GM23338 (cell line): ENCODE data around the gene PAQR8. TPM values are rescaled to one million over a fixed set of nuclear protein-coding genes. Genes with fewer than 3 reads are reported as not detected.

Experiments
- ATAC-seq: fragments of 200-7000 bp; cut with Tn5 transposase; 3 replicates; pipeline ENCODE4 v1.9.1; 2020
- DNase-seq: peaks from one replicate; pipeline ENCODE4 v3.0.0-alpha.2; 2015; ENCODE audit warnings: low spot score
- H2AFZ ChIP-seq: fragments of 200-600 bp; sonication (generic); 2 replicates; pipeline ENCODE4 v1.8.0; 2016; ENCODE audit warnings: antibody characterized with exemption, mild to moderate bottlenecking, moderate library complexity
- H3F3A ChIP-seq: fragments of 200-600 bp; sonication (generic); replicated peaks from 2 replicates; pipeline ENCODE4 v1.8.0; 2017; ENCODE audit warnings: antibody characterized with exemption, mixed run types, low read depth
- H3K27ac ChIP-seq: fragments of 200-600 bp; sonication (generic); 2 replicates; pipeline ENCODE4 v1.6.1; 2016; ENCODE audit warnings: low read depth
- H3K27me3 ChIP-seq: fragments of 200-600 bp; sonication (generic); 2 replicates; pipeline ENCODE4 v1.8.0; 2016; ENCODE audit warnings: mild to moderate bottlenecking, mixed run types, moderate library complexity; ENCODE audit not compliant: insufficient read depth
- H3K36me3 ChIP-seq: fragments of 200-600 bp; sonication (generic); 2 replicates; pipeline ENCODE4 v1.8.0; 2016; ENCODE audit warnings: mild to moderate bottlenecking; ENCODE audit not compliant: insufficient read depth
- H3K4me1 ChIP-seq: fragments of 200-600 bp; sonication (generic); 2 replicates; pipeline ENCODE4 v1.8.0; 2016; ENCODE audit warnings: mild to moderate bottlenecking, moderate library complexity; ENCODE audit not compliant: insufficient read depth
- H3K4me2 ChIP-seq: fragments of 200-600 bp; sonication (generic); 2 replicates; pipeline ENCODE4 v1.7.1; 2017; ENCODE audit warnings: mixed run types
- H3K4me3 ChIP-seq: fragments of 200-600 bp; sonication (generic); 2 replicates; pipeline ENCODE4 v1.6.1; 2016; ENCODE audit warnings: mixed run types
- H3K79me2 ChIP-seq: fragments of 200-600 bp; sonication (generic); replicated peaks from 2 replicates; pipeline ENCODE4 v1.8.0; 2017; ENCODE audit warnings: mild to moderate bottlenecking; ENCODE audit not compliant: insufficient read depth
- H3K9me2 ChIP-seq: fragments of 200-600 bp; sonication (generic); 2 replicates; pipeline ENCODE4 v1.8.0; 2017; ENCODE audit not compliant: insufficient read depth
- H4K20me1 ChIP-seq: fragments of 200-600 bp; sonication (generic); replicated peaks from 2 replicates; pipeline ENCODE4 v1.8.0; 2017; ENCODE audit warnings: mild to moderate bottlenecking; ENCODE audit not compliant: insufficient read depth
- H3K27ac Mint-ChIP-seq: 2 replicates; pipeline ENCODE4 v1.8.0; 2020; ENCODE audit warnings: inconsistent platforms, mild to moderate bottlenecking, moderate library complexity, mixed read lengths
- H3K27me3 Mint-ChIP-seq: 3 replicates; pipeline ENCODE4 v1.8.0; 2022; ENCODE audit warnings: low read depth, mild to moderate bottlenecking, moderate library complexity, mixed read lengths, inconsistent platforms; ENCODE audit not compliant: insufficient read depth, poor library complexity
- H3K36me3 Mint-ChIP-seq: 3 replicates; pipeline ENCODE4 v1.8.0; 2021; ENCODE audit warnings: low read depth, mild to moderate bottlenecking, inconsistent platforms, moderate library complexity, mixed read lengths
- H3K4me1 Mint-ChIP-seq: 3 replicates; pipeline ENCODE4 v1.8.0; 2020; ENCODE audit warnings: mild to moderate bottlenecking, inconsistent platforms, mixed read lengths
- H3K4me3 Mint-ChIP-seq: 3 replicates; pipeline ENCODE4 v1.8.0; 2021; ENCODE audit warnings: moderate library complexity, mild to moderate bottlenecking, inconsistent platforms, mixed read lengths
- H3K9me3 Mint-ChIP-seq: 3 replicates; pipeline ENCODE4 v1.8.0; 2020; ENCODE audit warnings: moderate library complexity, mild to moderate bottlenecking, inconsistent platforms, mixed read lengths
- EZH2 ChIP-seq: fragments of 200-600 bp; sonication (generic); IDR thresholded peaks from one replicate; pipeline ENCODE4 v1.8.0; 2017; ENCODE audit warnings: antibody characterized with exemption, mild to moderate bottlenecking, low read depth; ENCODE audit not compliant: unreplicated experiment
- EZH2phosphoT487 ChIP-seq: fragments of 200-600 bp; sonication (generic); IDR thresholded peaks from one replicate; pipeline ENCODE4 v1.8.1; 2018; ENCODE audit warnings: antibody characterized with exemption; ENCODE audit not compliant: unreplicated experiment
- JUNB ChIP-seq: IDR thresholded peaks from one replicate; pipeline ENCODE4 v1.6.1; 2016; ENCODE audit warnings: antibody characterized with exemption; ENCODE audit not compliant: unreplicated experiment
- STAT1 ChIP-seq: IDR thresholded peaks from one replicate; pipeline ENCODE4 v1.6.1; 2016; ENCODE audit warnings: antibody characterized with exemption; ENCODE audit not compliant: unreplicated experiment
- ZNF114 ChIP-seq: fragments of 250-450 bp; sonication (Bioruptor Pico); IDR thresholded peaks from 2 replicates; pipeline ENCODE4 v1.5.0; 2020; ENCODE audit warnings: mild to moderate bottlenecking, moderate library complexity
- ZNF331 ChIP-seq: fragments of 250-450 bp; sonication (Bioruptor Pico); IDR thresholded peaks from 2 replicates; pipeline ENCODE4 v1.5.0; 2020; ENCODE audit warnings: low read depth, mild to moderate bottlenecking, moderate library complexity
- polyA plus RNA-seq: library from polyadenylated mRNA; unstranded; fragments of >200 nt; fragmentation: Nextera tagmentation; extraction: Ambion mirVana; gene quantifications from 2 replicates; pipeline ENCODE4 v1.2.1, GENCODE V29; 2016
- total RNA-seq: library from RNA; depleted of rRNA; stranded (reverse); fragments of >200 nt; shearing (Covaris generic); gene quantifications from 2 replicates; pipeline ENCODE4 v1.2.3, GENCODE V29; 2014
- TF ChIP-seq, protein P1 (sequence below): IDR thresholded peaks from 2 replicates; pipeline ENCODE4 v1.6.1; 2016; ENCODE audit warnings: antibody characterized with exemption
- TF ChIP-seq, protein P2 (sequence below): IDR thresholded peaks from one replicate; pipeline ENCODE4 v1.6.1; 2018; ENCODE audit warnings: antibody characterized with exemption; ENCODE audit not compliant: unreplicated experiment
- TF ChIP-seq, protein P3 (sequence below), 2 experiments: fragments of 200-600 bp in 1 of 2; sonication (generic) in 1 of 2; conservative IDR thresholded peaks; 2 replicates each; pipeline versions ENCODE4 v1.5.1 to v1.6.1; 2016 to 2017; ENCODE audit warnings: antibody characterized with exemption in 2 of 2, low read depth in 2 of 2, mild to moderate bottlenecking in 2 of 2, moderate library complexity in 1 of 2
- TF ChIP-seq, protein P4 (sequence below): fragments of 250-450 bp; sonication (Bioruptor Pico); IDR thresholded peaks from 2 replicates; pipeline ENCODE4 v1.5.0; 2020; ENCODE audit warnings: mild to moderate bottlenecking, moderate library complexity

PAQR8 gene
- total and polyA plus RNA-seq, 2 experiments from 2014 or later, result 3.6 to 11.2 TPM

DNA sequence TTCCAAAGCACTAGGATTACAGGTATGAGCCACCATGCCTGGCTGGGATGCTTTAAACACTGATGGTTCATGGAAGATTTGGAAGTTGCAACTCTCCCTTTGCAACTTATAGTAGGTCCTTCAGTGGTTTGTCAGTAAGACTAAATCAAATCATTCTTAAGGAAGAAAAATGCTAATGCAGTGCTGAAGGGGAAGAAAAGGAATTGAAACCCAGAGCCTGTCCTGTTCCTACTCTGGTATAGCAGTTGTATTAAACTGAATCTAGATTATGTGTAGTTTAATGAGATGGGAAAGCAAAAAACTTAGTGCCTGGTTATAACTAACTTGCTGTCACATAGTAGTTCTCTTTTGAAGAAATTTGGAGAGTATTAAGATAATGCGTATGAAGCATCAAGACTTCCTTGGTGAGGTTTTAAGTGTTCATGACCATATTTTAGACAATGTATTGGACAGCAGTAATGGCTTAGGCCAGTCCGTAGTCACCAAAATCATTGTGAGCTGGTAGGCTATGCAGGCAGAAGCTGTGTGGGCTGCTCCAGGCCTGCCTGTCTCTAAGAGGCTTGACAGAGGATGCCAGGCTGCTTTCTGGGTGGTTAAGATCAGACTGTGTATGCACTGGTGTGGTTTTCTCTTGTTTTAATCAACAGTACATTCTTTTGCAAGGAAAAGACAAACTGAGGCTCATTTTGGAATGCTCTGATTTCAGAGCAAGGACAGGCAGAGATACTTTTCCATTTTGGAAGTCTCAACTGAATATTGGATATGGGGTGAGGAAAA, 14.0 kb downstream of the PAQR8 start (continued):
- TF ChIP-seq, protein P1, sequence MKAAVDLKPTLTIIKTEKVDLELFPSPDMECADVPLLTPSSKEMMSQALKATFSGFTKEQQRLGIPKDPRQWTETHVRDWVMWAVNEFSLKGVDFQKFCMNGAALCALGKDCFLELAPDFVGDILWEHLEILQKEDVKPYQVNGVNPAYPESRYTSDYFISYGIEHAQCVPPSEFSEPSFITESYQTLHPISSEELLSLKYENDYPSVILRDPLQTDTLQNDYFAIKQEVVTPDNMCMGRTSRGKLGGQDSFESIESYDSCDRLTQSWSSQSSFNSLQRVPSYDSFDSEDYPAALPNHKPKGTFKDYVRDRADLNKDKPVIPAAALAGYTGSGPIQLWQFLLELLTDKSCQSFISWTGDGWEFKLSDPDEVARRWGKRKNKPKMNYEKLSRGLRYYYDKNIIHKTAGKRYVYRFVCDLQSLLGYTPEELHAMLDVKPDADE, result no peak
- TF ChIP-seq, protein P2, sequence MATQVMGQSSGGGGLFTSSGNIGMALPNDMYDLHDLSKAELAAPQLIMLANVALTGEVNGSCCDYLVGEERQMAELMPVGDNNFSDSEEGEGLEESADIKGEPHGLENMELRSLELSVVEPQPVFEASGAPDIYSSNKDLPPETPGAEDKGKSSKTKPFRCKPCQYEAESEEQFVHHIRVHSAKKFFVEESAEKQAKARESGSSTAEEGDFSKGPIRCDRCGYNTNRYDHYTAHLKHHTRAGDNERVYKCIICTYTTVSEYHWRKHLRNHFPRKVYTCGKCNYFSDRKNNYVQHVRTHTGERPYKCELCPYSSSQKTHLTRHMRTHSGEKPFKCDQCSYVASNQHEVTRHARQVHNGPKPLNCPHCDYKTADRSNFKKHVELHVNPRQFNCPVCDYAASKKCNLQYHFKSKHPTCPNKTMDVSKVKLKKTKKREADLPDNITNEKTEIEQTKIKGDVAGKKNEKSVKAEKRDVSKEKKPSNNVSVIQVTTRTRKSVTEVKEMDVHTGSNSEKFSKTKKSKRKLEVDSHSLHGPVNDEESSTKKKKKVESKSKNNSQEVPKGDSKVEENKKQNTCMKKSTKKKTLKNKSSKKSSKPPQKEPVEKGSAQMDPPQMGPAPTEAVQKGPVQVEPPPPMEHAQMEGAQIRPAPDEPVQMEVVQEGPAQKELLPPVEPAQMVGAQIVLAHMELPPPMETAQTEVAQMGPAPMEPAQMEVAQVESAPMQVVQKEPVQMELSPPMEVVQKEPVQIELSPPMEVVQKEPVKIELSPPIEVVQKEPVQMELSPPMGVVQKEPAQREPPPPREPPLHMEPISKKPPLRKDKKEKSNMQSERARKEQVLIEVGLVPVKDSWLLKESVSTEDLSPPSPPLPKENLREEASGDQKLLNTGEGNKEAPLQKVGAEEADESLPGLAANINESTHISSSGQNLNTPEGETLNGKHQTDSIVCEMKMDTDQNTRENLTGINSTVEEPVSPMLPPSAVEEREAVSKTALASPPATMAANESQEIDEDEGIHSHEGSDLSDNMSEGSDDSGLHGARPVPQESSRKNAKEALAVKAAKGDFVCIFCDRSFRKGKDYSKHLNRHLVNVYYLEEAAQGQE, result no peak
- no peak for TF ChIP-seq JUNB
- no peak for TF ChIP-seq ZNF114

DNA sequence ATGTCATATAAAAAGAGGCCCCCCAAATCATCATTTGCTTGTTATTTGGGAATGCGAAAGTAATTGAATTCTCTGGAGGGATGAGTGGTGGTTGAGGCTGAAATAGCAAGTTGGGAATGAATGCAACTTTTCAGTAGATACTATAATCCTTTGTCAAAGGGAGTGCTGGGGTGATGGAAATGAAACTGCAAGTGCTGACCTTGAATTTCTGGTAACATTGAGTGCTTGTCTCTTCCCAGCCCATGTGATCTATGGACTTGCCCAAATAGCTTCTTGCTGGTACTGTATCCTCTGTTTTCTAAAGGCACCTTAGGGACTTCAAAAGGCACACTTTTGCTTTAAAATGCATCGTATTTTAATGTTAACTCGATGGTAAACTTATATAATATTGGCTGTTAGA, 14.8 kb downstream of the PAQR8 start:
- Histone ChIP-seq H3K36me3 (no peaks in the 10 kb centered on the region), H3K4me2 (no peak overlapping the region), H2AFZ (no peak overlapping the region), H3K9me2 (no peaks in the 10 kb centered on the region), H3K4me1 (no peaks in the 10 kb centered on the region), H3K27me3 (no peaks in the 10 kb centered on the region), H4K20me1 (no peaks in the 10 kb centered on the region; the same call in 1 of the 2 replicates), H3K79me2 (no peaks in the 10 kb centered on the region; the same call in 1 of the 2 replicates), H3K27ac (no peak overlapping the region), H3F3A (no peaks in the 10 kb centered on the region), H3K4me3 (no peak overlapping the region)
- DNase-seq, result no peak
- H3K4me1 Mint-ChIP-seq, result peaks cover 2% of the 10 kb centered on the region; the same call in 1 of the 3 replicates
- no peak for ATAC-seq
- H3K9me3 Mint-ChIP-seq, result peaks cover 3% of the 10 kb centered on the region; the same call in 1 of the 3 replicates
- no peak overlapping the region for H3K4me3 Mint-ChIP-seq
- no peak overlapping the region for H3K27ac Mint-ChIP-seq
- no peaks in the 10 kb centered on the region for H3K27me3 Mint-ChIP-seq
- H3K36me3 Mint-ChIP-seq, result peaks cover 8% of the 10 kb centered on the region
- TF ChIP-seq EZH2 (no peak), EZH2phosphoT487 (no peak), ZNF331 (CRISPR knock-in tag) (no peak), STAT1 (no peak), ZNF114 (no peak)
- TF ChIP-seq, protein P3, sequence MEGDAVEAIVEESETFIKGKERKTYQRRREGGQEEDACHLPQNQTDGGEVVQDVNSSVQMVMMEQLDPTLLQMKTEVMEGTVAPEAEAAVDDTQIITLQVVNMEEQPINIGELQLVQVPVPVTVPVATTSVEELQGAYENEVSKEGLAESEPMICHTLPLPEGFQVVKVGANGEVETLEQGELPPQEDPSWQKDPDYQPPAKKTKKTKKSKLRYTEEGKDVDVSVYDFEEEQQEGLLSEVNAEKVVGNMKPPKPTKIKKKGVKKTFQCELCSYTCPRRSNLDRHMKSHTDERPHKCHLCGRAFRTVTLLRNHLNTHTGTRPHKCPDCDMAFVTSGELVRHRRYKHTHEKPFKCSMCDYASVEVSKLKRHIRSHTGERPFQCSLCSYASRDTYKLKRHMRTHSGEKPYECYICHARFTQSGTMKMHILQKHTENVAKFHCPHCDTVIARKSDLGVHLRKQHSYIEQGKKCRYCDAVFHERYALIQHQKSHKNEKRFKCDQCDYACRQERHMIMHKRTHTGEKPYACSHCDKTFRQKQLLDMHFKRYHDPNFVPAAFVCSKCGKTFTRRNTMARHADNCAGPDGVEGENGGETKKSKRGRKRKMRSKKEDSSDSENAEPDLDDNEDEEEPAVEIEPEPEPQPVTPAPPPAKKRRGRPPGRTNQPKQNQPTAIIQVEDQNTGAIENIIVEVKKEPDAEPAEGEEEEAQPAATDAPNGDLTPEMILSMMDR (conservative IDR thresholded peaks at IDR 0.05; ENCODE audit: low read depth in 2 of 2), result no peak
- TF ChIP-seq, protein P1, result no peak
- TF ChIP-seq, protein P4, sequence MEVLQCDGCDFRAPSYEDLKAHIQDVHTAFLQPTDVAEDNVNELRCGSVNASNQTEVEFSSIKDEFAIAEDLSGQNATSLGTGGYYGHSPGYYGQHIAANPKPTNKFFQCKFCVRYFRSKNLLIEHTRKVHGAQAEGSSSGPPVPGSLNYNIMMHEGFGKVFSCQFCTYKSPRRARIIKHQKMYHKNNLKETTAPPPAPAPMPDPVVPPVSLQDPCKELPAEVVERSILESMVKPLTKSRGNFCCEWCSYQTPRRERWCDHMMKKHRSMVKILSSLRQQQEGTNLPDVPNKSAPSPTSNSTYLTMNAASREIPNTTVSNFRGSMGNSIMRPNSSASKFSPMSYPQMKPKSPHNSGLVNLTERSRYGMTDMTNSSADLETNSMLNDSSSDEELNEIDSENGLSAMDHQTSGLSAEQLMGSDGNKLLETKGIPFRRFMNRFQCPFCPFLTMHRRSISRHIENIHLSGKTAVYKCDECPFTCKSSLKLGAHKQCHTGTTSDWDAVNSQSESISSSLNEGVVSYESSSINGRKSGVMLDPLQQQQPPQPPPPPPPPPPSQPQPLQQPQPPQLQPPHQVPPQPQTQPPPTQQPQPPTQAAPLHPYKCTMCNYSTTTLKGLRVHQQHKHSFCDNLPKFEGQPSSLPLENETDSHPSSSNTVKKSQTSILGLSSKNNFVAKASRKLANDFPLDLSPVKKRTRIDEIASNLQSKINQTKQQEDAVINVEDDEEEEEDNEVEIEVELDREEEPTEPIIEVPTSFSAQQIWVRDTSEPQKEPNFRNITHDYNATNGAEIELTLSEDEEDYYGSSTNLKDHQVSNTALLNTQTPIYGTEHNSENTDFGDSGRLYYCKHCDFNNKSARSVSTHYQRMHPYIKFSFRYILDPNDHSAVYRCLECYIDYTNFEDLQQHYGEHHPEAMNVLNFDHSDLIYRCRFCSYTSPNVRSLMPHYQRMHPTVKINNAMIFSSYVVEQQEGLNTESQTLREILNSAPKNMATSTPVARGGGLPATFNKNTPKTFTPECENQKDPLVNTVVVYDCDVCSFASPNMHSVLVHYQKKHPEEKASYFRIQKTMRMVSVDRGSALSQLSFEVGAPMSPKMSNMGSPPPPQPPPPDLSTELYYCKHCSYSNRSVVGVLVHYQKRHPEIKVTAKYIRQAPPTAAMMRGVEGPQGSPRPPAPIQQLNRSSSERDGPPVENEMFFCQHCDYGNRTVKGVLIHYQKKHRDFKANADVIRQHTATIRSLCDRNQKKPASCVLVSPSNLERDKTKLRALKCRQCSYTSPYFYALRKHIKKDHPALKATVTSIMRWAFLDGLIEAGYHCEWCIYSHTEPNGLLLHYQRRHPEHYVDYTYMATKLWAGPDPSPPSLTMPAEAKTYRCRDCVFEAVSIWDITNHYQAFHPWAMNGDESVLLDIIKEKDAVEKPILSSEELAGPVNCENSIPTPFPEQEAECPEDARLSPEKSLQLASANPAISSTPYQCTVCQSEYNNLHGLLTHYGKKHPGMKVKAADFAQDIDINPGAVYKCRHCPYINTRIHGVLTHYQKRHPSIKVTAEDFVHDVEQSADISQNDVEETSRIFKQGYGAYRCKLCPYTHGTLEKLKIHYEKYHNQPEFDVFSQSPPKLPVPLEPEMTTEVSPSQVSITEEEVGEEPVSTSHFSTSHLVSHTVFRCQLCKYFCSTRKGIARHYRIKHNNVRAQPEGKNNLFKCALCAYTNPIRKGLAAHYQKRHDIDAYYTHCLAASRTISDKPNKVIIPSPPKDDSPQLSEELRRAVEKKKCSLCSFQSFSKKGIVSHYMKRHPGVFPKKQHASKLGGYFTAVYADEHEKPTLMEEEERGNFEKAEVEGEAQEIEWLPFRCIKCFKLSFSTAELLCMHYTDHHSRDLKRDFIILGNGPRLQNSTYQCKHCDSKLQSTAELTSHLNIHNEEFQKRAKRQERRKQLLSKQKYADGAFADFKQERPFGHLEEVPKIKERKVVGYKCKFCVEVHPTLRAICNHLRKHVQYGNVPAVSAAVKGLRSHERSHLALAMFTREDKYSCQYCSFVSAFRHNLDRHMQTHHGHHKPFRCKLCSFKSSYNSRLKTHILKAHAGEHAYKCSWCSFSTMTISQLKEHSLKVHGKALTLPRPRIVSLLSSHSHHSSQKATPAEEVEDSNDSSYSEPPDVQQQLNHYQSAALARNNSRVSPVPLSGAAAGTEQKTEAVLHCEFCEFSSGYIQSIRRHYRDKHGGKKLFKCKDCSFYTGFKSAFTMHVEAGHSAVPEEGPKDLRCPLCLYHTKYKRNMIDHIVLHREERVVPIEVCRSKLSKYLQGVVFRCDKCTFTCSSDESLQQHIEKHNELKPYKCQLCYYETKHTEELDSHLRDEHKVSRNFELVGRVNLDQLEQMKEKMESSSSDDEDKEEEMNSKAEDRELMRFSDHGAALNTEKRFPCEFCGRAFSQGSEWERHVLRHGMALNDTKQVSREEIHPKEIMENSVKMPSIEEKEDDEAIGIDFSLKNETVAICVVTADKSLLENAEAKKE, result no peak
